ENCODE data around the gene CCDC195. TPM values are rescaled to one million over a fixed set of nuclear protein-coding genes. Genes with fewer than 3 reads are reported as not detected.

Gene CCDC195
- total and polyA plus RNA-seq, 2 donors (not counting 1 experiment from before 2014, with no cell fraction given) = not detected

- ChIA-PET POLR2A (no interaction called here), CTCF (no interaction called here)
- Histone ChIP-seq H2AFZ (ENCODE audit: insufficient read depth, low read depth, low read length, poor library complexity, severe bottlenecking) (no peak overlapping the region), H3K9me3 (ENCODE audit: control extremely low read depth in 1 of 3, control insufficient read depth in 2 of 3, insufficient read depth in 1 of 3, low read length in 2 of 3) (peaks cover 0 to 4% (median 0%) of the 10 kb centered on the region in 3 donors), H3K27ac (ENCODE audit: low read length in 2 of 2) (no peak overlapping the region), H4K20me1 (ENCODE audit: control insufficient read depth, insufficient read depth, low read length, poor library complexity, severe bottlenecking) (no peaks in the 10 kb centered on the region), H3K9ac (ENCODE audit: low read length) (no peak overlapping the region), H3K4me3 (ENCODE audit: control extremely low read depth in 1 of 5, extremely low read depth in 1 of 5, insufficient read depth in 1 of 5, low read depth in 2 of 5, low read length in 4 of 5) (no peak overlapping the region), H3K4me1 (ENCODE audit: control insufficient read depth in 2 of 2, insufficient read depth in 2 of 2, low read length in 2 of 2) (no peaks in the 10 kb centered on the region), H3K4me2 (replicated peaks; ENCODE audit: low read depth, low read length, poor library complexity, severe bottlenecking) (no peak overlapping the region), H3K79me2 (ENCODE audit: control insufficient read depth, insufficient read depth, low read length) (no peaks in the 10 kb centered on the region), H3K27me3 (replicated peaks in 1 of 4; ENCODE audit: control extremely low read depth in 1 of 4, control insufficient read depth in 3 of 4, insufficient read depth in 4 of 4, low read length in 3 of 4) (no peaks in the 10 kb centered on the region), H3K36me3 (replicated peaks in 1 of 2; ENCODE audit: control extremely low read depth in 1 of 2, control insufficient read depth in 1 of 2, extremely low read depth in 1 of 2, insufficient read depth in 2 of 2, low read length in 1 of 2) (no peaks in the 10 kb centered on the region)
- intact Hi-C loops (cut with micrococcal nuclease) = no loop called here
- no peak overlapping the region for H3K4me3 Mint-ChIP-seq
- peaks cover 6% of the 10 kb centered on the region for H3K27me3 Mint-ChIP-seq
- 90% methylated on average over 2 of the region's 3 CpGs for WGBS (ENCODE audit: insufficient coverage)
- DNase-seq (no peak), ATAC-seq (ENCODE audit: low read depth) (no peak)
- TF ChIP-seq, protein P1, sequence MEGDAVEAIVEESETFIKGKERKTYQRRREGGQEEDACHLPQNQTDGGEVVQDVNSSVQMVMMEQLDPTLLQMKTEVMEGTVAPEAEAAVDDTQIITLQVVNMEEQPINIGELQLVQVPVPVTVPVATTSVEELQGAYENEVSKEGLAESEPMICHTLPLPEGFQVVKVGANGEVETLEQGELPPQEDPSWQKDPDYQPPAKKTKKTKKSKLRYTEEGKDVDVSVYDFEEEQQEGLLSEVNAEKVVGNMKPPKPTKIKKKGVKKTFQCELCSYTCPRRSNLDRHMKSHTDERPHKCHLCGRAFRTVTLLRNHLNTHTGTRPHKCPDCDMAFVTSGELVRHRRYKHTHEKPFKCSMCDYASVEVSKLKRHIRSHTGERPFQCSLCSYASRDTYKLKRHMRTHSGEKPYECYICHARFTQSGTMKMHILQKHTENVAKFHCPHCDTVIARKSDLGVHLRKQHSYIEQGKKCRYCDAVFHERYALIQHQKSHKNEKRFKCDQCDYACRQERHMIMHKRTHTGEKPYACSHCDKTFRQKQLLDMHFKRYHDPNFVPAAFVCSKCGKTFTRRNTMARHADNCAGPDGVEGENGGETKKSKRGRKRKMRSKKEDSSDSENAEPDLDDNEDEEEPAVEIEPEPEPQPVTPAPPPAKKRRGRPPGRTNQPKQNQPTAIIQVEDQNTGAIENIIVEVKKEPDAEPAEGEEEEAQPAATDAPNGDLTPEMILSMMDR (IDR thresholded peaks at IDR 0.05) = no peak
- no peak for TF ChIP-seq EZH2 (IDR thresholded peaks at IDR 0.05; ENCODE audit: borderline replicate concordance, insufficient read depth, low read depth, low read length, poor library complexity, severe bottlenecking)
- no peaks in the 10 kb centered on the region for H3K4me1 Mint-ChIP-seq
- H3K9me3 Mint-ChIP-seq (ENCODE audit: insufficient read depth) = peaks cover 3% of the 10 kb centered on the region
- no peak overlapping the region for H3K27ac Mint-ChIP-seq
Observed at GRCh38 chr2:224709301-224709700, 6.9 kb downstream of the CCDC195 start.

DNA sequence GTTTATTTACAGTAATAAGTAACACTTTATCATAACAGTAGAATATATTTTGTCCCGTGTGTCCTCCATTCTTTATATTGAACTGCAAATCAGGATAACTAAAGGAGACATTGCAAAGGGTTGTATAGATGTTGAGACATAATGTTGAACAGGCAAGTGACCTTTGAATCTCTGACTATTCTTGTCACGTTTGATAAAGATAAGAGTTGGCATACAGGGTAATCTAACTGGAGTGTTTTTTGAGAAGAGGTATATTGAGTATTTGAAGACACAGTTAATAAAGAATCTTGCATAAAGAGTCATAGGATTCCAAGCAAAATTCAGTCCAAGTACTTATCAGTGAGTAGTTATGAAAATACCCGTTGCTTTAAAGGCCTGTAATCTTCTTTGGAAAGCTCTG, 21.7 kb downstream of the CCDC195 start:
- WGBS (ENCODE audit: insufficient coverage) = no CpG with 5 or more reads among the region's 3 CpGs
- Histone ChIP-seq H3K4me1 (ENCODE audit: control insufficient read depth in 2 of 2, insufficient read depth in 2 of 2, low read length in 2 of 2) (no peaks in the 10 kb centered on the region), H3K9ac (ENCODE audit: low read length) (no peak overlapping the region), H4K20me1 (ENCODE audit: control insufficient read depth, insufficient read depth, low read length, poor library complexity, severe bottlenecking) (no peaks in the 10 kb centered on the region), H2AFZ (ENCODE audit: insufficient read depth, low read depth, low read length, poor library complexity, severe bottlenecking) (no peak overlapping the region), H3K27me3 (replicated peaks in 1 of 4; ENCODE audit: control extremely low read depth in 1 of 4, control insufficient read depth in 3 of 4, insufficient read depth in 4 of 4, low read length in 3 of 4) (no peaks in the 10 kb centered on the region), H3K36me3 (replicated peaks in 1 of 2; ENCODE audit: control extremely low read depth in 1 of 2, control insufficient read depth in 1 of 2, extremely low read depth in 1 of 2, insufficient read depth in 2 of 2, low read length in 1 of 2) (no peaks in the 10 kb centered on the region), H3K27ac (ENCODE audit: low read length in 2 of 2) (no peak overlapping the region), H3K4me2 (replicated peaks; ENCODE audit: low read depth, low read length, poor library complexity, severe bottlenecking) (no peak overlapping the region), H3K79me2 (ENCODE audit: control insufficient read depth, insufficient read depth, low read length) (no peaks in the 10 kb centered on the region), H3K4me3 (ENCODE audit: control extremely low read depth in 1 of 5, extremely low read depth in 1 of 5, insufficient read depth in 1 of 5, low read depth in 2 of 5, low read length in 4 of 5) (no peak overlapping the region), H3K9me3 (ENCODE audit: control extremely low read depth in 1 of 3, control insufficient read depth in 2 of 3, insufficient read depth in 1 of 3, low read length in 2 of 3) (no peaks in the 10 kb centered on the region)
- H3K9me3 Mint-ChIP-seq (ENCODE audit: insufficient read depth) = no peaks in the 10 kb centered on the region
- intact Hi-C loops (cut with micrococcal nuclease) = no loop called here
- no peak for DNase-seq
- no peak overlapping the region for H3K4me3 Mint-ChIP-seq
- TF ChIP-seq, protein P1 (IDR thresholded peaks at IDR 0.05) = no peak
- TF ChIP-seq EZH2 (IDR thresholded peaks at IDR 0.05; ENCODE audit: borderline replicate concordance, insufficient read depth, low read depth, low read length, poor library complexity, severe bottlenecking) = no peak
- POLR2A ChIA-PET = no interaction called here
- H3K27me3 Mint-ChIP-seq = no peaks in the 10 kb centered on the region
- CTCF ChIA-PET = interaction anchor here (0.9 kb wide), 1 partner anchor 9 kb away, joined by 3 read pairs; no protein-coding TSS in a partner anchor
- H3K4me1 Mint-ChIP-seq = no peaks in the 10 kb centered on the region
- no peak overlapping the region for H3K27ac Mint-ChIP-seq
- ATAC-seq (ENCODE audit: low read depth) = no peak
